GM23338 (cell line): ENCODE measurements around the gene ABCB6.

Experiments used
- CREB1 ChIP-seq: fragments of 250-450 bp; sonication (Bioruptor Pico); IDR thresholded peaks from 2 replicates; pipeline ENCODE4 v1.5.0; 2020; ENCODE audit warnings: low read depth, mild to moderate bottlenecking, moderate library complexity
- CTCF ChIP-seq, 2 experiments: fragments of 200-600 bp in 1 of 2; sonication (generic) in 1 of 2; conservative IDR thresholded peaks; 2 replicates each; pipeline versions ENCODE4 v1.5.1 to v1.6.1; 2016 to 2017; ENCODE audit warnings: antibody characterized with exemption in 2 of 2, low read depth in 2 of 2, mild to moderate bottlenecking in 2 of 2, moderate library complexity in 1 of 2
- EZH2 ChIP-seq: fragments of 200-600 bp; sonication (generic); IDR thresholded peaks from one replicate; pipeline ENCODE4 v1.8.0; 2017; ENCODE audit warnings: antibody characterized with exemption, mild to moderate bottlenecking, low read depth; ENCODE audit not compliant: unreplicated experiment
- EZH2phosphoT487 ChIP-seq: fragments of 200-600 bp; sonication (generic); IDR thresholded peaks from one replicate; pipeline ENCODE4 v1.8.1; 2018; ENCODE audit warnings: antibody characterized with exemption; ENCODE audit not compliant: unreplicated experiment
- JUNB ChIP-seq: IDR thresholded peaks from one replicate; pipeline ENCODE4 v1.6.1; 2016; ENCODE audit warnings: antibody characterized with exemption; ENCODE audit not compliant: unreplicated experiment
- NANOG ChIP-seq: IDR thresholded peaks from 2 replicates; pipeline ENCODE4 v1.6.1; 2016; ENCODE audit warnings: antibody characterized with exemption, borderline replicate concordance
- POLR2AphosphoS5 ChIP-seq: IDR thresholded peaks from 2 replicates; pipeline ENCODE4 v1.6.1; 2016; ENCODE audit warnings: antibody characterized with exemption, low read depth
- ZNF114 ChIP-seq: fragments of 250-450 bp; sonication (Bioruptor Pico); IDR thresholded peaks from 2 replicates; pipeline ENCODE4 v1.5.0; 2020; ENCODE audit warnings: mild to moderate bottlenecking, moderate library complexity

DNA sequence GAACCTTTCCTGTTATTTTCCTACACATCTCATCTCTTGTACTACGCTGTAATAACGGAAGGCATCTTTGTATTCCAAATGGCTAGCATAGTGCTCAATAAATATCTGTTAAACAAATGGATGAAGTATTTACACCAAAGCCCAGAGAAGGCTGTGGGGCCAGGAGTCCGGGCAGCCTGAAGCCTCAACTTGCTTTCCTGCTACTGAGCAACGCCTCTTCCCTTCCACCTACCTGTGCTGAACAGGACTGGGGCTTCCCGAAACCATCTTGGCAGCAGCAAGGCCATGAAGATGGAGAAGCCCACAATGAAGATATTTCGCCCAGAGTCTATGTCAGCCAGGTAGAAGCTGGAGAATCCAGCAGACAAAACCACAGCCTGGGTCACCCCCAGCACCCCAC, 55.6 kb downstream of the ABCB6 start:
- TF ChIP-seq CTCF (conservative IDR thresholded peaks at IDR 0.05; ENCODE audit: low read depth in 2 of 2), result no peak
- TF ChIP-seq NANOG, result no peak
- no peak for TF ChIP-seq EZH2phosphoT487
- no peak for TF ChIP-seq ZNF114
- TF ChIP-seq EZH2, result no peak
- TF ChIP-seq JUNB, result no peak
- no peak for TF ChIP-seq POLR2AphosphoS5
- no peak for TF ChIP-seq CREB1 (CRISPR knock-in tag)
